HG03280 (cell line): ENCODE data around the gene CA9.

Source experiments
- ATAC-seq: cut with Tn5 transposase; IDR thresholded peaks from one replicate; pipeline ENCODE4 v1.9.1; 2021; ENCODE audit warnings: mild to moderate bottlenecking, moderate library complexity; ENCODE audit not compliant: unreplicated experiment

The CA9 gene

DNA sequence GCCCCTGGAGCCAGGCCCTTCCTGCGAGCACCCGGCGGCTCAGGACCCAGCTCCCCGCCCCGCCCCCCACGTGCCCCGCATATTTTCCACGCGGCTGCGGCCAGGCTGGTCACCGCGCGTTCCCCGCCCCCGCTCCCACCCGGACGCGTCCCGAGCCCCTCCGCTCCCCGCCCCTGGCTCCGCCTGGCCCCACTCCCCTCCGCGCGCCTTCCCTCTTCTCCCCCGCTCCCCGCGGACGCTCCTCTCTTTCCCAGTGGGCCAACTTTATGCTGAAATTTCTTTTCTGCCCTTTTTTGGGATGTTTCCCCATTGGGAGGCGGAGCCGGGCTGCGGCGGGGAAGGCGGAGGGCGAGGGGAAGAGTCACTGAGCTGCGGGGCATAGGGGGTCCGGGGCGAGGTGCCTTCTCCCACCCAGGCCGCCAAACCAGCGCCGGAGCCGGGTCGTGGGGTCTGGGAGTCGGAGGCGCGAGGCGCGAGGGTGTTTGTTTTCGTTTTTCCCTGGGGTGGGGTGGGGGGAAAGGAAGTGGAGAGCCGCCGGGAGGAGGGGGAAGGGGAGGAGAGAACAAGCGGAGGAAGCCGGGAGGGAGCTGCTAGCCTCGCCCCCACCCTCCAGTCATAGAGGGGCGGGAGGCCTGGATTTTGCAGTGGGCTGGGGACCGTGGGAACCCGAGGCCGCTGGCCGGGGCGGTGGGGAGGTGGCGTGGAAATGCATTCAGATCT, 17.0 kb downstream of the CA9 start:
- no peak for ATAC-seq

DNA sequence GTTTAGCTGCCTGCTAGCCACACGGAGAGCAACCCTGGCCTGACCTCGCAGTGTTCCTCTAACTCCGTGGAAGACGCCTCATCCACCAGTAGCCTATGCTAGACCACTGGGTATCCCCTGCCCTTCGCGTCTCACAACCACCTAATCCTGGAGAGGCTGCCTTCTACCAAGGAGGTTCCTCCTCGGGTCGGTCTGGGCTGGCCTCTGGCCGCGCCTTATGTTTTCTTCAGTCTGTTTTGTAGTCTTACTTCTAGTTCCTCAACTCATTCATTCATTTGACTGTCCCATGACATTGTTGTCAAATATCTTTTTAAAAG, 17.6 kb downstream of the CA9 start:
- no peak for ATAC-seq

DNA sequence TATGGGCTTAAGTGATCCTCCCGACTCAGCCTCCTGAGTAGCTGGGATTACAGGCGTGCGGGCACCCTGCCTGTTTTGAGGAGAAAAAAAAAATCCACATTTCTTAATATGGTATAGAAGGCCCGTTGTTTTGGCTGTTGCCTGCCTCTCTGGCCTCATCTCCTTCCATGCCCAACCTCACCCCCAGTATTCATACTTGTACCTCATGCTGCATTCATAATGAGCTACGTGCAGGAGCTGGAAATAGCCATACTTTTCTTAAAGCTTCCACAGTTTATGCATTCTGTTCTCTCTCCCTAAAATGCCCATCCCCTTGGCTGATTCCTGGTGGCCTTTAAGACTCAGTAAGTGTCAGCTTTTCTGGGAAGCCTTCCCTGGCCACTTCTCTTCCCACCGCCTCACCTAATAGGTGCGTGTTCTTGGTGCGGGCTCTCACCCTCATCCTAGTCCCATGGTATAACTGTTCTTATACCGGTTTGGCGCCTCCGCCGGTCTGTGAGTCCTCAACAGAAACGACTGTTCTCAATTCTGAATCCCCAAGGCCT, 18.1 kb downstream of the CA9 start:
- ATAC-seq, result no peak

GRCh38 chr9:35695943-35696401, 22.2 kb downstream of the CA9 start:
- no peak for ATAC-seq

DNA sequence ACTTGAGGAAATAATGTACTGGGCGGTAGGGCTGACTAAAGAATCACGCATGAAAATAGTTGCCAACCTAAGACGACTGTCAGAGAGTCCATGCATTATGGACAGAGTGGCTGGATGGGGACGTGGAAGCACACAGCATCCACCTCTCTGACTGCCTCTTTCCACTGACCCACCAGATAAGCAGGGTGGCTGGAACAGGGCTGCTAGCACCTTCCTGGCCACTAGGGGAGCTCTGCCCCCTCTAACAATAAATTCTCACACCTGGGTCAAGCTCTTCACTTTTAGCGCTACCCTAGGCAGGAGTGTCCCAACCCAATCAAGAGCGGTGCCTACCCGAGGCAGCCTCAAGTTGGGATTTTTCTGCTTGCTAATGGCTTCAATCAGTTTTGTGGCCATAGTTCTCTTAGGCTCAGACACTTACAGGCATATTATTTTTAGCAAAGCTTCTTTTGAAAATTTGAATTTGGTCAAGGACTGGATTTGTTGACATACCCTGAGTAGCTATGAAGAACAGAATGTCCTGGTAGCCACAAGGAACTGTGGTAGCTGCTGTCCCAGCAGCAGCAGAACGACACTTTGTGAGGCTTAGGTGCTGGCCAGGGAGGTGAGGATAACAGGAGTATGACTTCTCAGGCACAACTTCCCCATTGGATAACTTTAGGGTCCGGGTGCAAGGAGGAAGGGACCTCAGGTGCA, 22.9 kb downstream of the CA9 start:
- ATAC-seq, result peak; percentile 80

DNA sequence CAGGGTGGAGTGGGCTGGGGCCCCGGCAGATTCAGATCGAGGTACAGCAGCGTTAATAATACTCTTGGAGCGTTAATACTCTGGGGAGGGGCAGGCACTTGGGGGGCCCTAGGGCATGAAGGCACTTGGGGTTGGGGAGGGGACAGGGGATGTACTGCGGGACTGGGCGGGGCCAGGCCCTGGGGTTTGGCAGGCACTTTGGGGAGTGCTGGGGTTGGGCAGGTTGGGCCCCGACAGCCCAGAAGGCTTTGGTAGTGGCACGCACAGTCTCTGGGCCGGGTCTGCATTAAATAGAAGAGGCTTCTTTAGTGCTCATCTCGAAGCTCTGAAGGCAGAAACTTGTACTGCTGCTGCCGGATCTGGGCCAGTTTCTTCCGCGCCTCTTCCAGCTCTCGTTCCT, 23.8 kb downstream of the CA9 start:
- ATAC-seq, result no peak

DNA sequence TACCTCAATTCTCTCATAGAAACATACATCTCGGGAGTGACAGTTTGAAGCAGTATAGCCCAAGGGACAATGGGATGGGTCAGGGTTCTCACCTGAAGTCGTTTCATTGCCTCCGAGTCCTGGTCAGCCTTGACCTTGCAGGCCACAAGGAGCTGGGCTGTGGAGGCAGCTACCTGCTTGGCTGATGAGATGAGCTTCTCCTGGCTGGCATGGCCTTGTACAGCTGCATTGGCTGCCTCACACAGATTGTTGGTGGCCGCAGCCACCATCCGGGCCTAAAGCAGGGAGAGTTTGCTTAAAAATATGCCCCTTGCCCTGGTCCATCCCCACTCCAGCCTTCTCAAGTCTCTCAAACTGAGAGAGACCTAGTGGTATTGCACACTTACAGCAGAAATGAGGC, 24.5 kb downstream of the CA9 start:
- no peak for ATAC-seq

DNA sequence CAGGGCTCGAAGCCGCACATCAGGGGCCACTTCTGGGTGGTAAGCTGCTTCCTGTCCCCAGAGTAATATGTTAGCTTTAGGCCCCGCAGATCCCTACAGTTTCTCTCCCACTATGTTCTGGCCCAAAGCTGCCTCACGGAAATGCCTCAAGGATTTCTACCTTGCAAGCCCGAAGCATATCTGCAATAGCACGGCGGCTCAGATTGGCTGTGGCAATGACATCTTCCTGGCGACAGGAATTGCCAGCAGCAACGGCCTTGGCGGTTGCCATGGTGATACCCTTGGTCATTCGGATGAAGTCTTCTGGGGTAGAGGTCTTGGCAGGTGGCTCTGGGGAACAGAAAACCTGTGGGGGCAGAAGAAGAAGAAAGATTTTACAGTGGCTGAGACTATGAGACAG, 26.3 kb downstream of the CA9 start:
- ATAC-seq, result no peak

GRCh38 chr9:35700942-35701341, 27.2 kb downstream of the CA9 start:
- no peak for ATAC-seq

DNA sequence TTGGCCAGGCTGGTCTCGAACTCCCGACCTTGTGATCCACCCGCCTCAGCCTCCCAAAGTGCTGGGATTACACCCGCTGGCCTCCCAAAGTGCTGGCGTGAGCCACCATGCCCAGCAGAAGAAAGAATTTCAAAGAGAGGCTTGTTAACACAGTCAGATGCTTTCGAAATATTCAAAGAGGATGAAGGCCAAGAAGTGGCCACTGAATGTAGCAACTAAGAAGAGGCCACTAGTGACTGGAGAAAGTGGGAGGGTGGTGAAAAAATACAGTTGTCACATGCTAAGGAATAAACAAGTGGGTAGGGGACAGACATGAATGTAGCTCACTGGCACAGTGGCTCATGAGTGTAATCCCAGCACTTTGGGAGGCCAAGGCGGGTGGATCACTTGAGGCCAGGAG, 29.0 kb downstream of the CA9 start:
- no peak for ATAC-seq

GRCh38 chr9:35703906-35704672, 30.4 kb downstream of the CA9 start:
- no peak for ATAC-seq

DNA sequence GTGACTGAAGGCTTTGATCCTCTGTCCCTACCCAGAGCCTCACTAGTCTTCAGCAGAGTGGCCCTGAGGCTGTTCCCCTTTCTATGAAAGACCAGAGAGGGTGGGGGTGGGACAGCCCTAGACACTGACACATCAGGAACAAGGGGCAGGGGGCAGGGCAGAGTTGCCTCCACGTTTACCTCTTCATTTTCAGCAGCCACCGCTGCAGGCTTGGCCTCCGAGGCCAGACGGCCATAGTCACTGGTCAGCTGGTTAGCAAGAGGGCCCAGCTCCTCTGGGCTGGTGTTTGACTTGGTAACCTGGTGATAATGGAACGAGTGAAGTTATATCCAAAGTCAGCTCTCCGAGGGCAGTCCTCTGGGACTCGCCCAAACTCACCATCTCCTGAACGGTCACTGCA, 31.6 kb downstream of the CA9 start:
- ATAC-seq, result no peak

DNA sequence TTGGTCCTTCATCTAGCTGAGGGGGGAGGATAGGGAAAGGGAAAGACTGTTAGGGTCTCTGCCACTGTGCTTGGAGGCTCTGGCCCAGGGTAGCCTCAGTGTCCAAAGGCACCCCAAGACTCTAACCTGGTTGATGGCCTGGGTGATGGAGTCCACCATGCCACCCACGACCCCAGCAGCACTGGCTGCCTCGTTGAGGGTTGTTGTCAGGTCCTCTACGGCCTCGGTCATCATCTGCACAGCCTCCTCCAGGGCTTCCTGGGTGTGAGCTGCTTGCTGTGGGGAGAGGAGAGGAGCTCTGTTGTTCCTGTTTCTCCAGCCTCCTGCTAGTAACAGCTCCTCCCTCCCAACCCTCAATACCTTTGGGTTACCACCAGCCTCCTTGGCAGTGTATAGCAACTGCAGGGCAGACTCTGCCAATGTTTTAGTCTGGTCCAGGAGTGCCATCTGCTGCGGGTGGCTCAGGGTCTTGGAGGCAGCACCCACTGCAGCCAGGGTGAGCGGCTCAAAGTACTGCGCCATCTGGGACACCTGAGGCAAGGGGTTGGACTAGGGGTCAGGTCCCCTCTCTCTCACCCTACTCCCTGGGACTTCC, 32.2 kb downstream of the CA9 start:
- ATAC-seq, result no peak

DNA sequence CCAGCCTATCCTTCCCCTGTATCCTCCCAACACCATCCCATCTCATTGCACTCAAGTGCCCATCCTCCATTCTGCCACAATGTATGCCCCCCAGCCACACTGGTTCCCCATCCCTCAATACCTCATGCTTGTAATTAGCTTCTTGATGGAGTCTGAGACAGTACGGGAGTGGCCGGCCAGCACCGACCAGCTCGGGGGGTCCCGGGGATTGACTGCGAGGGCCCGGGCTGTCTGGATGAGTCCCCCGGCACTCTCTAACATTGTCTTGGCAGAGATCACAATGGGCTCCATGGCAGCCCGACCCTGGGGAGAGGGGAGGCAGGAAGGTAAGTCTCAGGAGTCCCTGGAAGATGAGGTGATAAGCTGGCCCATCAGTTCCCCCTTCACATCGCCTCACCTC, 33.2 kb downstream of the CA9 start:
- no peak for ATAC-seq

DNA sequence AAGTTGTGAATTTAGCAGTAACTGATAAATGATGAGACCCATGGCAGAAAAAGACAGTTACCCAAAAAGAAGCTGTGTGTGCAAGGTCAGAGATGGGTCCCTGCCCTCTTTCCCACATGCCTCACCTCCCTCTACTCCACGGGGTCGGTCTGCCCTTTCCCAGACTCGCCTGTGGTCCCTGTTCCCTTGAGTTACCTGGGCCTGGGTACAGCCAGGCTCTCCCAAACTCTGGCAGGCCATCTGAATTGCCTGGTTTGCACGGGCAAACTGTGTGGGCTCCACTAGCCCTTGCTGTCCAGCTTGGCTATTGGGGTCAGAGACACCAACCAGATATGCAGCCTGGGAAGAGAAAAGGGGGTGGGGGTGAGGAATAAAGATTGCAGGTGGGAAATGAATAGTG, 34.4 kb downstream of the CA9 start:
- ATAC-seq, result no peak

- no peak for ATAC-seq
Measured at GRCh38 chr9:35710818-35711500, 37.2 kb downstream of the CA9 start.

GRCh38 chr9:35711501-35712428, 38.0 kb downstream of the CA9 start:
- ATAC-seq, result no peak

GRCh38 chr9:35712762-35713400, 39.2 kb downstream of the CA9 start:
- ATAC-seq, result no peak

DNA sequence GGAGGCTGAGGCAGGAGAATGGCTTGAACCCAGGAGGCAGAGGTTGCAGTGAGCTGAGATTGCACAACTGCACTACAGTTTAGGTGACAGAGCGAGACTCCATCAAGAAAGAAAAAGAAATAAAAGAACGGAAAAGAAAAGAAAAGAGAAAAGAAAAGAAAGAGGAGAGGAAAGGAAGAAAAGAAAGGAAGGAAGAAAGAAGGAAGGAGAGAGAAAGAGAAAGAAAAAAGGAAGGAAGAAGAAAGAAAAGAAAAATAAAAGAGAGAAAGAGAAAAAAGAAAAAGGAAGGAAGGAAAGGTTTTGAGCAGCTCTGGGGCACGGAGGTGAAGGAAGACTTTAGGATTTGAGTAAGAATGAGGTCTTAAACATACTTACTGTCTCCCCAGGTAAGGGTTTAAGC, 39.9 kb downstream of the CA9 start:
- ATAC-seq, result no peak
